ENCODE measurements around the gene CALR3.

DNA sequence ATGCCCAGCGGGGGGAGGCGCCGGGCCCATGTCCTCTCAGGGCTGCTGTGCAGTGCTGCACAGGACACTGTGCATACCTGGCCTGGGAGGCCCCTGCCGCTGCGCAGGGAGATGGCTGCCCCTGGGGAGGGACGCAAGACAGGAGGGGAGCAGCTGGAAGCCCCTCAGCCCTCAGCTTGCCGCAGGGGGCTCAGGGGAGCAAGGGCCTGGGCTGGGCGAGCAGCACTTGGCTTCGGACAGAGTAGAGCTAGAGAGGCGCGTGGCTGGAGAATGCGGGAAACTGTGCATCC, 35.4 kb upstream of the CALR3 start:
- TF ChIP-seq, protein P1, sequence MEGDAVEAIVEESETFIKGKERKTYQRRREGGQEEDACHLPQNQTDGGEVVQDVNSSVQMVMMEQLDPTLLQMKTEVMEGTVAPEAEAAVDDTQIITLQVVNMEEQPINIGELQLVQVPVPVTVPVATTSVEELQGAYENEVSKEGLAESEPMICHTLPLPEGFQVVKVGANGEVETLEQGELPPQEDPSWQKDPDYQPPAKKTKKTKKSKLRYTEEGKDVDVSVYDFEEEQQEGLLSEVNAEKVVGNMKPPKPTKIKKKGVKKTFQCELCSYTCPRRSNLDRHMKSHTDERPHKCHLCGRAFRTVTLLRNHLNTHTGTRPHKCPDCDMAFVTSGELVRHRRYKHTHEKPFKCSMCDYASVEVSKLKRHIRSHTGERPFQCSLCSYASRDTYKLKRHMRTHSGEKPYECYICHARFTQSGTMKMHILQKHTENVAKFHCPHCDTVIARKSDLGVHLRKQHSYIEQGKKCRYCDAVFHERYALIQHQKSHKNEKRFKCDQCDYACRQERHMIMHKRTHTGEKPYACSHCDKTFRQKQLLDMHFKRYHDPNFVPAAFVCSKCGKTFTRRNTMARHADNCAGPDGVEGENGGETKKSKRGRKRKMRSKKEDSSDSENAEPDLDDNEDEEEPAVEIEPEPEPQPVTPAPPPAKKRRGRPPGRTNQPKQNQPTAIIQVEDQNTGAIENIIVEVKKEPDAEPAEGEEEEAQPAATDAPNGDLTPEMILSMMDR (IDR thresholded peaks at IDR 0.05; ENCODE audit: insufficient read depth, low read length, poor library complexity, severe bottlenecking) = no peak
- no peak for TF ChIP-seq EZH2phosphoT487 (conservative IDR thresholded peaks at IDR 0.05; ENCODE audit: low read length)

All from SU-DHL-6 (cell line).